B cell (primary cell): ENCODE measurements around the gene B4GALT5. TPM values are rescaled to one million over a fixed set of nuclear protein-coding genes. Genes with fewer than 3 reads are reported as not detected.

Experiments used
- ATAC-seq: fragments of 200-7000 bp; cut with Tn5 transposase; one replicate; pipeline ENCODE4 v1.10.0; 2021; ENCODE audit warnings: low read depth, mild to moderate bottlenecking, moderate number of reproducible peaks, moderate library complexity
- CTCF ChIA-PET: fragments of 350-600 bp; sonication (Branson Sonifier 250); formaldehyde crosslinking; loops from one replicate; lab custom pipeline; 2021; ENCODE audit warnings: antibody characterized with exemption, inconsistent platforms; lab: Charles Lee
- POLR2A ChIA-PET: fragments of 350-600 bp; sonication (Branson Sonifier 250); formaldehyde crosslinking; loops from one replicate; lab custom pipeline; 2021; ENCODE audit warnings: antibody characterized with exemption; lab: Charles Lee
- DNase-seq: peaks from one replicate; pipeline ENCODE4 v3.0.0; 2013
- H2AFZ ChIP-seq: 2 replicates; pipeline ENCODE4 v1.6.1; 2012; ENCODE audit warnings: mild to moderate bottlenecking, low read depth, low read length; ENCODE audit not compliant: insufficient read depth, poor library complexity, severe bottlenecking
- H3K27ac ChIP-seq, 2 donors: 1 replicate in 1 of 2; 2 replicates in 1 of 2; pipeline ENCODE4 v1.5.1; 2012 to 2013; ENCODE audit warnings: low read length in 2 of 2, mild to moderate bottlenecking in 2 of 2, moderate library complexity in 1 of 2
- H3K27me3 ChIP-seq, 4 experiments: fragments of 200-600 bp in 1 of 4; sonication (generic) in 1 of 4; replicated peaks in 1 of 4; 1 replicate in 2 of 4; 2 replicates in 2 of 4; pipeline versions ENCODE4 v1.6.1 to v1.7.0; 2013 to 2016; ENCODE audit warnings: low read length in 3 of 4, mild to moderate bottlenecking in 2 of 4, mixed read lengths in 1 of 4, moderate library complexity in 1 of 4; ENCODE audit not compliant: insufficient read depth in 4 of 4, control insufficient read depth in 3 of 4; ENCODE audit errors: control extremely low read depth in 1 of 4
- H3K36me3 ChIP-seq, 2 experiments: replicated peaks in 1 of 2; 1 replicate in 1 of 2; 2 replicates in 1 of 2; pipeline versions ENCODE4 v1.6.1 to v1.7.1; 2013; ENCODE audit warnings: low read length in 1 of 2; ENCODE audit not compliant: insufficient read depth in 2 of 2, control insufficient read depth in 1 of 2; ENCODE audit errors: control extremely low read depth in 1 of 2, extremely low read depth in 1 of 2
- H3K4me1 ChIP-seq, 2 donors: fragments of 200-600 bp in 1 of 2; sonication (generic) in 1 of 2; 1 replicate in 1 of 2; 2 replicates in 1 of 2; pipeline versions ENCODE4 v1.5.1 to v1.6.1; 2013 to 2017; ENCODE audit warnings: low read length in 2 of 2; ENCODE audit not compliant: control insufficient read depth in 2 of 2, insufficient read depth in 2 of 2
- H3K4me2 ChIP-seq: replicated peaks from 2 replicates; pipeline ENCODE3; 2012; ENCODE audit warnings: mild to moderate bottlenecking, low read depth, low read length; ENCODE audit not compliant: poor library complexity, severe bottlenecking
- H3K4me3 ChIP-seq, 5 experiments: fragments of 200-600 bp in 1 of 5; sonication (generic) in 1 of 5; 1 replicate in 3 of 5; 2 replicates in 2 of 5; pipeline versions ENCODE4 v1.5.1 to v1.7.0; 2011 to 2016; ENCODE audit warnings: low read length in 4 of 5, mild to moderate bottlenecking in 4 of 5, low read depth in 2 of 5, control low read depth in 1 of 5, moderate library complexity in 1 of 5; ENCODE audit not compliant: insufficient read depth in 1 of 5; ENCODE audit errors: control extremely low read depth in 1 of 5, extremely low read depth in 1 of 5
- H3K79me2 ChIP-seq: fragments of 200-600 bp; sonication (generic); one replicate; pipeline ENCODE4 v1.6.0; 2016; ENCODE audit warnings: low read length; ENCODE audit not compliant: control insufficient read depth, insufficient read depth
- H3K9ac ChIP-seq: fragments of 200-600 bp; sonication (generic); 2 replicates; pipeline ENCODE4 v1.6.1; 2017; ENCODE audit warnings: mild to moderate bottlenecking, low read length, moderate library complexity
- H3K9me3 ChIP-seq, 3 donors: one replicate each; pipeline versions ENCODE4 v1.6.1 to v1.7.1; 2013; ENCODE audit warnings: low read length in 2 of 3; ENCODE audit not compliant: control insufficient read depth in 2 of 3, insufficient read depth in 1 of 3; ENCODE audit errors: control extremely low read depth in 1 of 3
- H4K20me1 ChIP-seq: 2 replicates; pipeline ENCODE4 v1.6.0; 2012; ENCODE audit warnings: mild to moderate bottlenecking, low read length; ENCODE audit not compliant: insufficient read depth, control insufficient read depth, poor library complexity, severe bottlenecking
- H3K27ac Mint-ChIP-seq: one replicate; pipeline ENCODE4 v1.8.0; 2021; ENCODE audit warnings: mixed read lengths
- H3K27me3 Mint-ChIP-seq: one replicate; pipeline ENCODE4 v1.8.0; 2021; ENCODE audit warnings: mixed read lengths
- H3K4me1 Mint-ChIP-seq: one replicate; pipeline ENCODE4 v1.8.0; 2021; ENCODE audit warnings: mixed read lengths
- H3K4me3 Mint-ChIP-seq: one replicate; pipeline ENCODE4 v1.8.0; 2021; ENCODE audit warnings: mixed read lengths
- H3K9me3 Mint-ChIP-seq: one replicate; pipeline ENCODE4 v1.8.0; 2022; ENCODE audit warnings: mixed read lengths; ENCODE audit not compliant: insufficient read depth
- CTCF ChIP-seq: fragments of 200-600 bp; IDR thresholded peaks from one replicate; pipeline ENCODE4 v1.8.0; 2022; ENCODE audit warnings: antibody characterized with exemption, mild to moderate bottlenecking
- EZH2 ChIP-seq: IDR thresholded peaks from 2 replicates; pipeline ENCODE4 v1.6.1; 2012; ENCODE audit warnings: borderline replicate concordance, low read depth, mild to moderate bottlenecking, moderate library complexity, low read length; ENCODE audit not compliant: insufficient read depth, poor library complexity, severe bottlenecking
- WGBS: methylation state at CpG from one replicate; pipeline ENCODE4 v1.1.5; 2013; ENCODE audit warnings: missing lambda C conversion rate; ENCODE audit not compliant: insufficient coverage; 5-methylcytosine and 5-hydroxymethylcytosine counted together
- intact Hi-C: fragments of 100-400 bp; cut with micrococcal nuclease; formaldehyde crosslinking; loops from one replicate; pipeline ENCODE4 v1.10.0; 2022
- polyA plus RNA-seq: library from polyadenylated mRNA; depleted of rRNA; stranded (reverse); fragments of >200 nt; gene quantifications from 2 replicates; pipeline ENCODE4 v1.2.3, GENCODE V29; 2012
- total RNA-seq, 2 donors: library from RNA; stranded (reverse); fragments of 120-200 nt in 1 of 2; gene quantifications; 1 replicate in 1 of 2; 2 replicates in 1 of 2; pipeline versions ENCODE4 v1.2.3 to v1.2.4, GENCODE V29; 2013 to 2022

B4GALT5 gene
- total and polyA plus RNA-seq, 2 donors (not counting 1 experiment from before 2014, with no cell fraction given), result 3.4 to 7.3 TPM

GRCh38 chr20:49754596-49754995 is 40.9 kb upstream of the B4GALT5 start:
- TF ChIP-seq EZH2, result no peak
- no peak for TF ChIP-seq CTCF
- POLR2A ChIA-PET, result interaction anchor here (0.6 kb wide), 1 partner anchor 20 kb away, joined by 4 read pairs; no protein-coding TSS in a partner anchor
- peaks cover 9% of the 10 kb centered on the region for H3K4me1 Mint-ChIP-seq
- Histone ChIP-seq H3K4me1 (peaks cover 6 to 14% of the 10 kb centered on the region in 2 donors), H3K9me3 (peaks cover 0 to 6% (median 0%) of the 10 kb centered on the region in 3 donors), H3K27ac (no peak overlapping the region), H4K20me1 (no peaks in the 10 kb centered on the region), H2AFZ (no peak overlapping the region), H3K4me3 (no peak overlapping the region), H3K36me3 (no peaks in the 10 kb centered on the region), H3K27me3 (peaks cover 0 to 7% (median 1%) of the 10 kb centered on the region in 4 experiments), H3K4me2 (no peak overlapping the region), H3K79me2 (no peaks in the 10 kb centered on the region), H3K9ac (no peak overlapping the region)
- no peak for ATAC-seq
- WGBS, result 100% methylated on average over 3 of the region's 5 CpGs
- H3K27ac Mint-ChIP-seq, result no peak overlapping the region
- CTCF ChIA-PET, result no interaction called here
- peaks cover 13% of the 10 kb centered on the region for H3K27me3 Mint-ChIP-seq
- no peak for DNase-seq
- no peak overlapping the region for H3K4me3 Mint-ChIP-seq
- peaks cover 5% of the 10 kb centered on the region for H3K9me3 Mint-ChIP-seq
- intact Hi-C loops, result no loop called here

GRCh38 chr20:49753133-49753532 is 39.5 kb upstream of the B4GALT5 start:
- Histone ChIP-seq H3K4me1 (peaks cover 6 to 14% of the 10 kb centered on the region in 2 donors), H3K27ac (no peak overlapping the region), H3K36me3 (no peaks in the 10 kb centered on the region), H4K20me1 (no peaks in the 10 kb centered on the region), H3K4me3 (no peak overlapping the region), H3K4me2 (no peak overlapping the region), H3K27me3 (peaks cover 0 to 7% (median 1%) of the 10 kb centered on the region in 4 experiments), H3K9ac (no peak overlapping the region), H3K79me2 (no peaks in the 10 kb centered on the region), H2AFZ (no peak overlapping the region), H3K9me3 (peaks cover 0 to 6% (median 0%) of the 10 kb centered on the region in 3 donors)
- H3K27me3 Mint-ChIP-seq, result peaks cover 7% of the 10 kb centered on the region
- H3K9me3 Mint-ChIP-seq, result peaks cover 5% of the 10 kb centered on the region
- no peak for ATAC-seq
- H3K27ac Mint-ChIP-seq, result no peak overlapping the region
- CTCF ChIA-PET, result no interaction called here
- intact Hi-C loops, result no loop called here
- no peak overlapping the region for H3K4me3 Mint-ChIP-seq
- no peak for DNase-seq
- TF ChIP-seq EZH2, result no peak
- TF ChIP-seq CTCF, result no peak
- H3K4me1 Mint-ChIP-seq, result peaks cover 9% of the 10 kb centered on the region
- POLR2A ChIA-PET, result no interaction called here
- no CpG with 5 or more reads among the region's 2 CpGs for WGBS
